GM12878 (cell line): Measurements from ENCODE around the gene FAM50A. TPM values are rescaled to one million over a fixed set of nuclear protein-coding genes. Genes with fewer than 3 reads are reported as not detected.

ENCODE experiments used
- ATAC-seq: fragments of 200-7000 bp; cut with Tn5 transposase; 3 replicates; pipeline ENCODE4 v1.9.1; 2020; ENCODE audit warnings: mild to moderate bottlenecking, moderate library complexity
- BruUV-seq: library from RNA; stranded (reverse); fragments of 400-500 nt; replicated peaks from 2 replicates; lab custom pipeline; 2021; lab: Mats Ljungman, UMichigan
- CTCF ChIA-PET: fragments of 300-600 bp; sonication (Branson Sonifier 250); formaldehyde crosslinking; extraction: SDS; loops from one replicate; lab custom pipeline; 2021; ENCODE audit warnings: inconsistent platforms; lab: Yijun Ruan, JAX
- POLR2A ChIA-PET: fragments of 350-600 bp; formaldehyde crosslinking; extraction: SDS; loops from one replicate; lab custom pipeline; 2021; ENCODE audit warnings: inconsistent platforms; lab: Charles Lee
- RAD21 ChIA-PET: fragments of 300-600 bp; sonication (Branson Sonifier 250); formaldehyde crosslinking; loops from one replicate; lab custom pipeline; 2023; ENCODE audit warnings: antibody characterized with exemption; ENCODE audit not compliant: unreplicated experiment; lab: Charles Lee
- SMC1A ChIA-PET: fragments of 300-600 bp; sonication (Branson Sonifier 250); formaldehyde crosslinking; loops from one replicate; lab custom pipeline; 2023; ENCODE audit not compliant: unreplicated experiment, uncharacterized antibody; lab: Charles Lee
- DNase-seq: peaks from one replicate; pipeline ENCODE4 v3.0.0-alpha.2; 2011; ENCODE audit warnings: low read depth, low spot score
- FAIRE-seq: peaks from 3 replicates; lab custom pipeline; 2011; peaks lifted over from hg19 to GRCh38; lab: Jason Lieb, UNC
- H2AFZ ChIP-seq: 2 replicates; pipeline ENCODE4 v1.6.0; 2011; ENCODE audit warnings: low read depth, low read length, control low read depth; ENCODE audit not compliant: control insufficient read depth
- H3K27ac ChIP-seq: 2 replicates; pipeline ENCODE4 v1.5.1; 2011; ENCODE audit warnings: control low read depth; ENCODE audit not compliant: control insufficient read depth, insufficient read depth
- H3K27me3 ChIP-seq, 2 experiments: replicated peaks in 1 of 2; 2 replicates each; pipeline versions ENCODE4 v1.6.0 to v1.6.1; 2011; ENCODE audit warnings: low read length in 1 of 2; ENCODE audit not compliant: control insufficient read depth in 2 of 2, insufficient read depth in 2 of 2
- H3K36me3 ChIP-seq, 2 experiments: 2 replicates each; pipeline ENCODE4 v1.5.1; 2011; ENCODE audit warnings: low read length in 1 of 2; ENCODE audit not compliant: control insufficient read depth in 2 of 2, insufficient read depth in 2 of 2
- H3K4me1 ChIP-seq: 2 replicates; pipeline ENCODE4 v1.6.1; 2011; ENCODE audit warnings: mild to moderate bottlenecking, low read length, moderate library complexity, mixed read lengths; ENCODE audit not compliant: control insufficient read depth, insufficient read depth
- H3K4me2 ChIP-seq: 2 replicates; pipeline ENCODE4 v1.6.0; 2011; ENCODE audit warnings: control low read depth; ENCODE audit not compliant: control insufficient read depth, insufficient read depth
- H3K4me3 ChIP-seq: fragments of 200-600 bp; sonication (generic); 2 replicates; pipeline ENCODE4 v1.5.1; 2016
- H3K79me2 ChIP-seq: 2 replicates; pipeline ENCODE4 v1.6.0; 2011; ENCODE audit warnings: low read length; ENCODE audit not compliant: control insufficient read depth, insufficient read depth
- H3K9ac ChIP-seq: 2 replicates; pipeline ENCODE4 v1.8.0; 2011; ENCODE audit warnings: low read length, control low read depth, mixed read lengths; ENCODE audit not compliant: control insufficient read depth, insufficient read depth
- H3K9me3 ChIP-seq: replicated peaks from 3 replicates; pipeline ENCODE4 v1.5.1; 2011; ENCODE audit warnings: mild to moderate bottlenecking, low read length; ENCODE audit not compliant: control insufficient read depth, insufficient read depth
- H4K20me1 ChIP-seq: 2 replicates; pipeline ENCODE4 v1.6.0; 2011; ENCODE audit not compliant: control insufficient read depth, insufficient read depth
- BACH1 ChIP-seq: fragments of 450-650 bp; IDR thresholded peaks from 2 replicates; pipeline ENCODE4 v1.6.1; 2017; ENCODE audit warnings: mild to moderate bottlenecking, borderline replicate concordance
- ESRRA ChIP-seq: IDR thresholded peaks from 2 replicates; pipeline ENCODE4 v1.6.1; 2012; ENCODE audit warnings: mild to moderate bottlenecking, low read length, improper control_type of control experiment
- IRF3 ChIP-seq: fragments of 450-650 bp; IDR thresholded peaks from 2 replicates; pipeline ENCODE4 v1.6.1; 2014; ENCODE audit warnings: mild to moderate bottlenecking
- IRF4 ChIP-seq: IDR thresholded peaks from 2 replicates; pipeline ENCODE4 v1.6.1; 2011; ENCODE audit warnings: low read depth, low read length
- MLLT1 ChIP-seq: fragments of 450-650 bp; IDR thresholded peaks from 2 replicates; pipeline ENCODE4 v1.6.1; 2016; ENCODE audit warnings: mild to moderate bottlenecking
- MTA2 ChIP-seq: fragments of 450-650 bp; IDR thresholded peaks from 2 replicates; pipeline ENCODE4 v1.6.1; 2016; ENCODE audit warnings: low read depth, mild to moderate bottlenecking, moderate library complexity
- MTA3 ChIP-seq: IDR thresholded peaks from 2 replicates; pipeline ENCODE4 v1.6.1; 2012; ENCODE audit warnings: low read length, inconsistent platforms, borderline replicate concordance
- NFXL1 ChIP-seq: fragments of 450-650 bp; IDR thresholded peaks from 2 replicates; pipeline ENCODE4 v1.6.1; 2017; ENCODE audit warnings: antibody characterized with exemption, mild to moderate bottlenecking, borderline replicate concordance
- NKRF ChIP-seq: fragments of 450-650 bp; conservative IDR thresholded peaks from 2 replicates; pipeline ENCODE4 v1.6.1; 2017; ENCODE audit warnings: mild to moderate bottlenecking, moderate library complexity
- NR2F1 ChIP-seq: fragments of 450-650 bp; conservative IDR thresholded peaks from 2 replicates; pipeline ENCODE4 v1.6.1; 2017; ENCODE audit warnings: mild to moderate bottlenecking
- POLR2AphosphoS2 ChIP-seq: IDR thresholded peaks from 2 replicates; pipeline ENCODE4 v1.6.1; 2011; ENCODE audit warnings: low read depth, mild to moderate bottlenecking, low read length, improper control_type of control experiment, moderate library complexity
- REST ChIP-seq: IDR thresholded peaks from 2 replicates; pipeline ENCODE4 v1.6.1; 2012; ENCODE audit warnings: mild to moderate bottlenecking, low read depth, low read length
- SIX5 ChIP-seq: IDR thresholded peaks from 2 replicates; pipeline ENCODE4 v1.6.1; 2011; ENCODE audit warnings: mild to moderate bottlenecking, low read depth, low read length, moderate library complexity; ENCODE audit not compliant: severe bottlenecking
- USF2 ChIP-seq: IDR thresholded peaks from 2 replicates; pipeline ENCODE4 v1.6.1; 2011; ENCODE audit warnings: low read depth, low read length, improper control_type of control experiment, borderline replicate concordance
- WGBS: methylation state at CpG from one replicate; pipeline ENCODE4 v1.1.6; 2016; ENCODE audit warnings: low lambda C conversion rate; ENCODE audit not compliant: insufficient replicate concordance, insufficient coverage; ENCODE audit errors: missing lambda C conversion rate; 5-methylcytosine and 5-hydroxymethylcytosine counted together
- in situ Hi-C: fragments of 300-500 bp; cut with MboI; formaldehyde crosslinking; loops from 9 replicates; pipeline ENCODE4 v1.14.3; 2018; ENCODE audit warnings: mixed read lengths
- intact Hi-C: fragments of 100-400 bp; cut with micrococcal nuclease; formaldehyde crosslinking; loops from one replicate; pipeline ENCODE4 v1.14.2; 2022; ENCODE audit not compliant: unreplicated experiment
- polyA plus RNA-seq, 11 experiments: library from polyadenylated mRNA; depleted of rRNA in 4 of 11; unstranded in 6 of 11; stranded (reverse) in 5 of 11; fragments of >200 nt; fragmentation: Nextera tagmentation in 4 of 11; fragmentation: Illumina TruSeq in 1 of 11; extraction: Ambion mirVana in 4 of 11; extraction: Trizol in 1 of 11; gene quantifications; 1 replicate in 1 of 11; 2 replicates in 10 of 11; pipeline versions ENCODE4 v1.2.1 to v1.2.3, GENCODE V29; 2011 to 2016; ENCODE audit warnings: inconsistent platforms in 2 of 11, missing spikeins in 2 of 11, low read depth in 1 of 11
- total RNA-seq, 4 experiments: library from RNA; depleted of rRNA in 3 of 4; stranded (reverse); fragments of >200 nt in 3 of 4; fragmentation: Illumina TruSeq in 1 of 4; extraction: Trizol in 1 of 4; gene quantifications; 2 replicates each; pipeline versions ENCODE4 v1.2.1 to v1.2.3, GENCODE V29; 2013 to 2021

The FAM50A gene
- total and polyA plus RNA-seq, 10 of the 15 experiments (the other 5 are each of a cell fraction or from before 2014, with no cell fraction given): 4.2 to 46.7 (median 34.6) TPM

- no peaks in the 10 kb centered on the region; the same call in 2 of the 3 replicates for H3K9me3 ChIP-seq
- H3K79me2 ChIP-seq: no peaks in the 10 kb centered on the region
- no peaks in the 10 kb centered on the region for H3K27me3 ChIP-seq
- H3K4me3 ChIP-seq: no peak overlapping the region
- ChIA-PET RAD21 (no interaction called here), CTCF (no interaction called here), SMC1A (no interaction called here)
- H3K9ac ChIP-seq: no peak overlapping the region
- intact Hi-C loops: no loop called here
- TF ChIP-seq MTA3 (no peak), NKRF (no peak), ESRRA (no peak), MTA2 (no peak), MLLT1 (no peak), NFXL1 (no peak), IRF3 (no peak), POLR2AphosphoS2 (no peak), NR2F1 (no peak), BACH1 (no peak), SIX5 (no peak), IRF4 (no peak), REST (no peak), USF2 (no peak)
- TF ChIP-seq, all 136 proteins: peak for 0
- BruUV-seq: no TSS peak
- H3K27ac ChIP-seq: no peak overlapping the region
- H2AFZ ChIP-seq: no peak overlapping the region
- H3K4me1 ChIP-seq: no peaks in the 10 kb centered on the region
- WGBS: 69% methylated on average over 23 of the region's 23 CpGs
- FAIRE-seq: no peak
- POLR2A ChIA-PET: no interaction called here
- H3K4me2 ChIP-seq: no peak overlapping the region
- H4K20me1 ChIP-seq: no peaks in the 10 kb centered on the region
- in situ Hi-C loops: no loop called here
- no peak for ATAC-seq
- no peak for DNase-seq
- H3K36me3 ChIP-seq: peaks cover 0 to 1% of the 10 kb centered on the region in 2 experiments; a peak in 3 of 4 replicates
Measured at GRCh38 chrX:154470914-154471568, 27.1 kb downstream of the FAM50A start.
